Stimulated activated CD8-positive, alpha-beta memory T cell treated with anti-CD3 and anti-CD28 coated beads, Interleukin-4, amount 100 ng/mL, for 1 hour (primary cell): ENCODE results near the gene PPM1E.

Source experiments
- DNase-seq, 2 donors: peaks; one replicate each; pipeline ENCODE4 v3.0.0-alpha.2; 2020; ENCODE audit warnings: low read depth in 2 of 2, low spot score in 1 of 2

The PPM1E gene

GRCh38 chr17:58993311-58993710, 237.7 kb downstream of the PPM1E start:
- DNase-seq: no peak

GRCh38 chr17:58995247-58995940, 239.7 kb downstream of the PPM1E start:
- DNase-seq: no peak

- no peak for DNase-seq
These were observed 241.3 kb downstream of the PPM1E start for GRCh38 chr17:58996968-58997367.

GRCh38 chr17:58997756-58998553, 242.3 kb downstream of the PPM1E start:
- DNase-seq: no peak

- DNase-seq: no peak
These were observed 243.2 kb downstream of the PPM1E start for GRCh38 chr17:58998871-58999270.

- no peak for DNase-seq
These were observed 243.8 kb downstream of the PPM1E start for GRCh38 chr17:58999500-58999899.

GRCh38 chr17:59000022-59000421, 244.4 kb downstream of the PPM1E start:
- no peak for DNase-seq

GRCh38 chr17:59001158-59001814, 245.6 kb downstream of the PPM1E start:
- DNase-seq: peak; percentile 14 to 39

GRCh38 chr17:59002126-59002525, 246.5 kb downstream of the PPM1E start:
- no peak for DNase-seq

GRCh38 chr17:59002848-59003247, 247.2 kb downstream of the PPM1E start:
- no peak for DNase-seq

GRCh38 chr17:59003860-59004259, 248.2 kb downstream of the PPM1E start:
- no peak for DNase-seq

GRCh38 chr17:59004338-59005111, 248.9 kb downstream of the PPM1E start:
- DNase-seq: peak; percentile 42 to 47

GRCh38 chr17:59007995-59008394, 252.3 kb downstream of the PPM1E start:
- no peak for DNase-seq

- no peak for DNase-seq
These were observed 253.1 kb downstream of the PPM1E start for GRCh38 chr17:59008737-59009136.

- DNase-seq: no peak
These were observed 254.4 kb downstream of the PPM1E start for GRCh38 chr17:59010026-59010425.

GRCh38 chr17:59011975-59012374, 256.3 kb downstream of the PPM1E start:
- DNase-seq: no peak

- DNase-seq: no peak
These were observed 262.4 kb downstream of the PPM1E start for GRCh38 chr17:59018019-59018418.

GRCh38 chr17:59024916-59025315, 269.3 kb downstream of the PPM1E start:
- DNase-seq: no peak

- no peak for DNase-seq
These were observed 270.7 kb downstream of the PPM1E start for GRCh38 chr17:59026176-59026939.

GRCh38 chr17:59027750-59028149, 272.1 kb downstream of the PPM1E start:
- DNase-seq: no peak

GRCh38 chr17:59028328-59028727, 272.7 kb downstream of the PPM1E start:
- no peak for DNase-seq
